GM18870 (cell line): ENCODE results near the gene CABCOCO1.
"Not testable (repeated sequence)": the region's sequence is repeated elsewhere in the genome, so short reads cannot be mapped to it uniquely, and the experiment has no call there.

Experiments used
- ATAC-seq: cut with Tn5 transposase; IDR thresholded peaks from one replicate; pipeline ENCODE4 v1.9.1; 2021; ENCODE audit warnings: moderate library complexity; ENCODE audit not compliant: unreplicated experiment

Gene CABCOCO1

DNA sequence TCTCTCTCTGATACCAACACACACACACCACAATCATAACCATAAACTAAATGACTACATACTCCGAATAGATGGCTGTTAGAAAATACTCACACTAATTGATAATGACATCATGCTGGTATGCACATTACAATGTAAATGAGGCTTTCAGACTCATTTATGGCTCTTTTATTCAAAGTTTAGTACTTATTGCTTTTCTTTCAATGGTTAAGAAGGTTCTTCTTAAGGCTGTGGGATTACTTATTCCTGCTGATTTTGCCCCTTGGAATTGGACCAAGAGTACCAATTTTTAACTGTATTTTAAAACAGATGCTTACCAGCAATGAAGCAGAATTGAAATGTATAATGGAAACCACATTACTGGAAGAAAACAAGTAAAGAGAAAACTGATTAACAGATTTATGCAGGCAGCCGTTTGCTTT is 20.6 kb upstream of the CABCOCO1 start:
- no peak for ATAC-seq

DNA sequence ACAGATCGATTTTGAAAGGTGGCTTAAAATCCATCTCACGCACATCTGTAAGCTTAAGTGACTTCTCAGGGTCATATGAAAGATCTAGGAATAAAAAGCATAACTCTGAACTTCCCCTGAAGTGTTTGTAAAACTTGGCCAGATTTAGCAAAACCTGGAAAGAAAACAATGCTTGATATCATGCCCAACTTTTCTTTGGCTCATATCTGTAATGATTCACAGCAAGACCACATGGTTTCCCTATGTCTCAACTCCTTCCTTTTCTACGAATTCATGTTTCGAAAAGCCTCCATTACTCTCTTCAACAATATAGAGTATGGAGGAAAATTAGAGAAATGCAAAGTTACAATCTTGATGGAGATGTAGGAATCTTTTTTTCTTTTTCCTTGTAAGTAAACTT is 20.1 kb upstream of the CABCOCO1 start:
- no peak for ATAC-seq

DNA sequence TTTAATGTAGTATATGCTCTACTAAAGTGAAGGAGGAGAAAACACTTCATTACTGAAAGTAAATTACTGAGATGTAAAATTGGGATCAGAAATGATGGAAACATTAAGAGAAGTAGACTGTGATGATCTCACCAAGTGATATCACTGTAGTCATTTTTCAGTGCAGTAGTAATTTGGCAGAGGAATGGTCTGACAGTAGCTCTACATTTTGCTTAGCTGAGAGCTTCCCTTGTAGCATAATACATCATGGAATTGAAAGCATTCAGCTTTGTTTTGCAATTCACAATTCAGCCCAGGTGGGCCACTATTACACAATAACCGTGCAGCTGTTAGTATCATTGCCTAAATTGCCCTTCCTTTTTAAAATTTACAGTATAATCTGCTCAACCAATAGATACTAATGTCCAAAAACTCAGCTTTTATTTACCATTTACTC is 19.4 kb upstream of the CABCOCO1 start:
- ATAC-seq: no peak

DNA sequence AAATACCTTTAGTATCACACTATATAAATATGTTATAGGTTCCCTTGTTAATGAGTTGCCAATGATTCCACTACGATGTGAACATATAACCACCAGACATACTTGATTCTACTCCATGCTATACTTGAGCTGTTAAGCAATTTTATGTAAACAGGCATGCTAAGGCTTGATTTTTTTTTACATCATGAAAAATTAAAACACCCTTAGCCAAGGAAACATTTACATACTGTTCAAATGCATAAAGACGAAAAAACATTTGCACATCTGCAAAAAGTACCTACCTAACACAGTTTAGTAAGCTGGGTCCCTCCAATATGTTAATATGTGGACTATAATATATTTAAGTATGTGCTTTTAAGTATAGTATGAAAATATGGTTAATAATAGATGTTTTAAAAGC is 9.0 kb upstream of the CABCOCO1 start:
- ATAC-seq: no peak

DNA sequence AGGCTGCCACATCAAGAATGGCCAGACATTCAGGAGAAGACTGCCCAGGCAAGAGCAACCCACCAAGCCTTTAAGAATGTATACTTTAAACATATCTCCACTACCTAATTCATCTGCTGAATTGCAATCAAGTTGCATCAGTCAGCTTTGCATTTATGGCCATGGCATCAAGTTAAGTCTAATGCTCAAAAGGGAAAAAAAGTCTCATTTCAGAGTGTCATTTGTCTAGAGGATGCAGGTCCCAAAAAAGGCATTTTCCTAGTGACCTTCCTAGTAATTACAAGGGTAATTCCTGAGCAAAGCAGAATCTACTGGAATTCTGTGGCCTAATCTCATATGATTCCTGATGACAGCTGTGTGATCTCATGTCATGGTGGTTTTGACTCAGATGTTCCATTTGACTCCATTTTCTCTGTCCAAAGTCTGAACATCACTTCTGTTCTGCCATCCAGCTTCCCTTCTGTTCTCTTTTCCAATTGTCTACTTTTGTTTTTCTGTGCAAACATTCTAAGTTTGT is 7.3 kb upstream of the CABCOCO1 start:
- ATAC-seq: no peak

DNA sequence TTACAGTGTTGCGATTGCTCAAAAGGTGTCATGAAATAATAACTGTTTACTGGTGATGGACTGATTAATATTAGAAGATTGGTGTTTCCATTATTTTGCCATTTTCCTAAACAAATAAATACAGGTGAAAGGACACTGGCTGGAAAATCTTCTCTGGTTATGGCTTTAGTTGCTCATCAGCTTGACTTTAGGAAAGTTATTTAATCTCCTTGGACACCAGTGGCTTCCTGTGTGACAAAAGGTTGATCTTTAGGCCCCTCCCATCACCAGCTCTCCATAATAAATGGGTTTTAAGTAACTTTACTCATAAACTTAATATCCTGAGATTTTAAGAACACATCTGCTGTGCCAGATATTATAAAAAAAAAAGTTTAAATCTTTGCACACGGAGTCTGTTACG is 737 bp downstream of the CABCOCO1 start:
- ATAC-seq: no peak

DNA sequence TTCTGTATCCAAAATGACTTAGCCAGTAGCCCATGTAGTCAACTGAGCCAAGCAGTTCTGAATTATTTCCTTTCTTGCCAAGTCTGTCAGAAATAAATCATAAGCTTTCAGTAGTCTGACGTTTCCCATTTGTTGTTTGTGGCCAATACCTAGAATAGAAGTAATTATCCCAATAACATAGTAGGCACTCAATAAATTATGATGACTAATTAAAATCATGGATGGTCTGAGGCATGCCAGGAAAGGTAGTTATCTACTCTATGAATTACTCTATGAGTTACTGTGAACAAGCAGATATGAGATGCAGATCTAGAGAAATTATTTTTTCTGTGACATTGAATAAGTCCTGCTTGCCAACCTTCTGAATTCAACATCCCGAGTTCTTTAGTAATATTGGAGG is 2.3 kb downstream of the CABCOCO1 start:
- ATAC-seq: no peak

DNA sequence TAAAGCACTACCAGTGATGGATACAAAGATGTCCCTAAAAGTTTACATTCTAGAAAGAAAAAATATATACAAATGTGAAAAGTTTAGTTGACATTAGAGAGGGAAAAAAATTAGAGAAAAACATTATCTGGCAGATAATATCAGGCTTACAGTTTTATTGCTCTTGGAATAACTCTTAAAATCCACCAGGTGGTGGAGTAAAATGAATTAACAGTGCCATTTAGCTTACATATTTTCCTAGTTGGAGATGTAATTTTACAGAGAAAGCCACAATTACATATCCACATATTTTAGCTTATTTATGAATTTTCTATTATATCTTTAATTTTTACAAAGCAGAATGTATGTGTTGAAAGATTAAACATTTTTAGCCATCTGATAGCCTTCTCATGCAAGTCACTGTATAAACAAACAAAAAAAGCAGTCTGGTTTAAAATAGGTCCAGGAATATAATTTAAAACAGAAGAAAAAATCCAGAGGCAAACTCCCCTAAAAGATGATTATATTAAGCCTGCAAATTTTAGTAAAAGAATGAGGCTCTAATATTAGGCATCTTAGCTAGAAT is 6.5 kb downstream of the CABCOCO1 start:
- ATAC-seq: no peak

DNA sequence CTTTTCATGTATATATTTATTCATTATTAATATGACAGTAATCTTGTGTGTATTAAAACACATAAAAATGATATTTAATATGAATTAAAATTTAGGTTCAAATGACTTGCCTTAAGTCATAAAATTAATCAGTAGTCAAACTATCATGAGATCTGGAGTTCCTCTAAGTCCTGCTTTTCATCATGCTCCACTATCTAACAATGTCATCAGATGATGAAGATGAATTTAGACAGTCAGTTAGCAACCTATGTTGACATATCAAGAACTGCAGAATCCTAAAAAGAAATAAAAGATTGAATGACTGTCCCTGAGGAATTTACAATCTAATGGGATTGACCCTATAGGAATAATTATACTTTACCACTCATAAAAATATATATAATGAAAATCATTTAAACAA is 7.1 kb downstream of the CABCOCO1 start:
- ATAC-seq: no peak

DNA sequence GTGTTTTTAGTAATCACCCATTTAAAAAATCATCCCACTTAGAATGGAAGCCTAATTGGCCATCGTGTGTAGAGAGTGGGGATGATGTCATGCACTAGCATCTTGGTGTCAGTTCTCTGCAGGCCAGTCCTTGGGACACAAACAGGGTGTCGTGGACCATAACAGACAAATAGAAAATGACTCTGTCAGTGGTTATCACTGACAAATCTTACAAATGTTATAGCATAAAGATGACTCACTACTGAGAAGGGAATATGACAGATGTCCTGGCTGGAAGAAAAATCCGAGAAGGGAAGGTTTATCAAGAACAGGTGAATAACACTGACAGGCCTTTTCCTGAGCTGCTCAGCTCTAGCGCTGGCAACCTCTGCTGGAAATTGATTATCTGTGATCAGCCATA is 10.6 kb downstream of the CABCOCO1 start:
- ATAC-seq: no peak

DNA sequence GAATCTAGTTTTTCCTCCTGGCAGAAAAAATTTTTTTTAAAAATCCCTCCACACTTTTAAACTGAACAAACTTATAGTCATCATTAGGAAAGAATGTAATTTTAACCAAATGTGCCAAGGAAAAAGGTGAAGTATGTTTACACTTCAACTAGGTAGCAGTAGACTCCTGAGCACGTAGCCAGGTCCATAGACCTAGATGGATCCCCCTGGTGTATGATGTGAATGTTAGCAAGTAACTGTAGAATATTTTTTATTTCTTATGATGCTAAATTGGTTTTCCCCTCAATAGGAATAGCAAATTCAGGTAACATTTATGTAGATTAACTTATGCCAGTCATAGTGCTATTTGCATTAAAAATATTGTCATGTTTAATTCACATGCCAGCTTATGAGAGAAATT is 19.6 kb downstream of the CABCOCO1 start:
- no peak for ATAC-seq

DNA sequence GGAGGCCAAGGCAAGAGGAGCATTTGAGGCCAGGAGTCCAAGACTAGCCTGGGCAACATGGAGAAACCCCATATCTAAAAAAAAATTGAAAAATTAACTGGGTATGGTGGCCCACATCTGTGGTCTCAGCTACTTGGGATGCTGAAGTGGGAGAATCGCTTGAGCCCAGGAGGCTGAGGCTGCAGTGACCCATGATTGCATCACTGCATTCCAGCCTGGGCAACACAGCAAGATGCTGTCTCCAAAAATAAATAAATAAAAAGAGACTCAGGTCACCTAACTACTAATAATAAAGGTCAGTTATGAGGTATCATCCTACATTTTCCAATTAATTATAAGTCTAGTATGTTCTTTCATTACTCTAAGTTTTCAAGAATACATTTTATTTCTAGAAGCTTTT is 20.6 kb downstream of the CABCOCO1 start:
- ATAC-seq: no peak

DNA sequence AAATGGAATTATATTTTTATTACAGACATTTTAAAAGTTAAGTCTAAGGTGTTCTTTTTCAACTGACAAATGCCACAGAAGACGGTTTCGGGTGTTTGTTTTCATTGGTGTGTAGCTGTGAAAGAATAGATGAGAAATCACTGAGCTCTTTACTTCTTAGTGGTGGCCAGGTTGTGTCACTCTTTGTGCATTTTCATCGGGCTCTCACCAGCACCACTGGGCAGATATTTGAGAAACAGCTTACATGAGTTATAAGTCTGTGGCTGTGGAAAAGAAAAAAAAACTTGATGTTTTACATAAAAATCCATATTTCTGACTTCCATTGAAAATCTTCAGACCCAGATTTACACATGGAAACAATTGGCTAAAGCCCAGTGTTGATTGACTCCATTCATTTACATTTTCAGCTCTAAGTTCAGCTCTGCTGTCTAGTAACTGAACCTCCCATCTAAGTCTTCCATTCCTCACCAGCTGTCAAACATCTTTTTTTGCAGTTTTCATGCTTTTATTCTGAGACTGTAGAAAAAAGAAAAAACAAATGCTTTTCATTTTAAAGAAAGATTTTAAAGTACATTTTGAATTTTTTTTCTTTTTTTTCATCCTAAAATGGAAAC is 22.3 kb downstream of the CABCOCO1 start:
- no peak for ATAC-seq

DNA sequence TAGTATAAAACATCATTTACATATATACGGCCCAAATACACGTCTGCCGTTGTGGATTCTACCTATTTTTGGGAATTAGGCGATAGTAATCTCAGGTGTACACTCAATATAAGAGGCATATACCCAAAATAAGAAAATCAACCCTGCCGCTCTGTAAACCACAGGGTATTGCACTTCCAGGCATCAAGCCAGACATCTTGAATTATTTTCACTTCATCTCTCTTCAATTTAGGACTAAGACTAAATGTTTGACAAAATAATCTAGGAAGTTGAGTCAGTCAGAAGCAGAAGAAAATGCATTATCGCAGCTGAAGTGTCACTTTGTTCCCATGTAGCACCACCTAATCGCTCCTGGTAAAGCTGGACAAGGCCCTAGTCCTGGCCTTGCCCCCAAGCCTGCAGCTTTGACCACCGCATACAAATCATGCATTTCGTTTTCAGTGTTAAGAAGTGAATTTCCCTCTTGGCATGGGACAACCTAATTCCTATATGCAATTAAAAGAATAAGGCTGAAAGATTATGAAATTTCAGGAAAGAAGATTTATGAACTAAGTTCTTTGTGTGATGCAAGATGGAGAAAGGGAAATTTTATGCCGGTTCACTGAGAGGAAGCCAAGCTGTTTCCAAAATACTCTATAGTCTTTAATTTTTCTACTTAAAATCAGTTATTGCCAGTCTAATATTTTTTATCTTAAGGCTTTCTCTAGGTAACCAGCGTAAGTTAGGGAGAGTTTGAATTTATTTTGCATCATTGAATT is 26.0 kb downstream of the CABCOCO1 start:
- no peak for ATAC-seq

DNA sequence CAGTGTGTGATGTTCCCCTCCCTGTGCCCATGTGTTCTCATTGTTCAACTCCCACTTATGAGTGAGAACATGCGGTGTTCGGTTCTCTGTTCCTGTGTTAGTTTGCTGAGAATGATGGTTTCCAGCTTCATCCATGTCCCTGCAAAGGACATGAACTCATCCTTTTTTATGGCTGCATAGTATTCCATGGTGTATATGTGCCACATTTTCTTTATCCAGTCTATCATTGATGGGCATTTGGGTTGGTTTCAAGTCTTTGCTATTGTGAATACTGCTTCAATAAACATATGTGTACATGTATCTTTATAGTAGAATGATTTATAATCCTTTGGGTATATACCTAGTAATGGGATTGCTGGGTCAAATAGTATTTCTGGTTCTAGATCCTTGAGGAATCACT is 28.9 kb downstream of the CABCOCO1 start:
- ATAC-seq: not testable (repeated sequence)

DNA sequence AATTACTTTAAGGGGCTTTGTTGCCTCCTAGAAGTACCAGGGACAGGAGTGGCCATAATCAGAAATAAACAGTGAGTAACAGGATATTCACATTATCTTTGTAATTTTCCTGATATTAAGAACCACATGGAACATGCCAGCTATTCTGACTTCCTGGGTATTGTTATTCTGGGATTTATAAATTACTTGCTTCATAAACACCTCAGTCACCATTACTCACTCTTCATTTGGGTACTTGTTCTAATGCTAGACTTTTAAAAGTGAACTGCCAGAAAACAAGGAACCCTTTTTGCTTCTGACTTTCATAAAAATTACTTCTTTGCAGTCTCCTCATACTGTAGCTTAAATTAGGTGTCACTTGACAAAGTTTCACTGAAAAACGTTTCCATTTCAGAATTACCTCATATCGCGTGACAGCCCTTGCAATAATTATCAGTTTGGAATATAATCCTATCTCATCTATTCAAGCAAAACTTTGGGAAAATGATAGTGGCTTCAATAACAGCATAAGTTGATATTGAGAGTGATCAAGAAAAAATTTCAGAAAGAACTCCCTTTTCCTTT is 29.8 kb downstream of the CABCOCO1 start:
- ATAC-seq: no peak

DNA sequence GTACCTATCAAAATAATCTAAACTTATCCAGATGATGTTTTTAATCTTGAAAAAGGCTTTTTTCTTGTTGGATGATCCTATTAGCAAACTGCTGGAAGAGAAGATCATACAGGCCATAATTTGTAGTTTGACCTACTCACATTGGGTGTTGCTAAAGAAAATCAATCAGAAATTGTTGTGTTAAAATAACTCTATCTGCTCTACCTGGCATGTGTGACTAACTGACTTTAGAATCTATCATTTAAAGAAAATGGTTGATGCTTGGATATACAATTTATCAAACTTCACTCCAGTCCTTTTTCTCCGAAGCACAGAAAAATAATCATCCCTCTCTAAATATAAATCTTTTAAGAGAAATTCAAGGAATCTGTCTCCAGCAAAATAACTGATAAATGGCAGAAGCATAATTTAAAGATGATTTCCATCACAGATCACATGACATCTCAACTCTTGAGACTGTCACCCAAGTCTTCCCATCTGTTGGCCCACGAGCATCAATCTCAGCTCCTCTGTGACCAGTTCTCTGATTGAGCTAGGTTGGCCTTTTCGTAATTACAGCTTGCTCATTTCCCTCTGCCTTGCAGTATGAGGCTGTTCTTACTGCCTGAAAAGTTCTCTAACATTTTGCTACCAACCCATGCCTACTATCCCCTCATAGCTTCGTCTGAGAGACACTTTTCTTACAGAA is 36.4 kb downstream of the CABCOCO1 start:
- ATAC-seq: no peak

DNA sequence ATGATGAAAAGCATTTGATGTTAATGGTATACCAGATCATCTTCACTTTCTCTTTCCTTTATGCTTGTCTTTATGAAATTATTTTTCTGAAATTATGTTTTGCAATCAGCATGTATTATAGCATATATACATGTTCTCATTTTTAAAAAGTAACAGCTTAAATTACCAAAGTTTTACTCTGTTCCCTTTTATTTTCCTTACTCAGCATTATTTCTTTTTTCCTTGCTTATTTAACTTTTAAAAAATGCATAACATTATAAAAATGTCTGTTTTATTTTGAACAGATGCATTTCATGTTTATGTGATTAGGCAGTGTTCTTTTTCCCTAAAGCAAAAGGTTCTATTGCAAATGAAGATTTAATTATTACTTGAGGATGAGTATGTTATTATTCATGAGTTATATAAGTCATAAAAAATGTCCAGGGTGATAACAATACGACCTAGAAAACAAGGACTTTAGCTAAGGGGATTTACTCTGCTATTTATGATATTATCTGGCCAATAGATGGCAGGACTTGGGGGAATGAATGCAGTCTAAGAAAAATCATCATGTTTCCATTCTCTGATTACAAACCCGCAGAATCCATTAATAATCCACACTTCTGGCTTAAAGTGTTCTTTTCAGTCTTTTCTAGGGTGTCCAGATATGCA is 38.5 kb downstream of the CABCOCO1 start:
- no peak for ATAC-seq

DNA sequence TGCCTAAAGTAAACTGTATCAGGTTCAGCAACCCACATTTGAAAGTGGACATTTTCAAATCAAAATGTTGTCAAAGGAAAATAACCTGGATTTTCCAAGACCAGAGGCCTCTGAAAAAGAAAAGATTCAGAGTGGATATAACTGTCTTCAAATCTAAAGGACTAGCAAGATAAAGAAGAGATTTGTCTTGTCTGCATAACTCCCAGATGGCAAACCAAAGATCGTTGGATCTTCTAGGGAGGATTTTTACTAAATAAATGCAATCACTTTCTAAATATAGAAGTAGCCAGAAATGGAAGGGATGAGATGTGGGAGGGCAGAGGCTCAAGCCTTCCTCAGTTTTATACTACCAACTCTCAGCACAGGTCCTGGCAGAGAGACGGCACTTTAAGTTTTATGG is 39.0 kb downstream of the CABCOCO1 start:
- no peak for ATAC-seq

DNA sequence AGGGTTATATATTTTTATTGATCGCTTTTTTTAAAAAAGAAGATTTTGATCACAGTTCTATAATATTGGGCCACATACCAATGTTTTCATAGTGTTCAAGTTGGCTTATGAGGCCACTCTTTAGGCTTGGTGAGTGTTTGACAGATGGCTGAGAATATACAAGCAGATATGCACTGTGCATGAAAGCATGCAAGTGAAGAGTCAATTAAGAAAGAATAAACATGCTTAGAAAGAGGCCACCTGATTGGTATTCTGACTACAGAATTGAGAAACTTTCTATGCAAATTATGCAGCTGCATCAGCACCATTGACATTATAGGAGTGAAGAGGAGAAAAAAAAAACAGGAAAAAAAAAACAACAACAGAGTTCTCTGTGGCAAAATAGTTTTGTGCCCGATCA is 39.9 kb downstream of the CABCOCO1 start:
- no peak for ATAC-seq
